GM12878 (cell line): ENCODE results near the gene FBRSL1. TPM values are rescaled to one million over a fixed set of nuclear protein-coding genes. Genes with fewer than 3 reads are reported as not detected.

Experiments
- ATAC-seq: fragments of 200-7000 bp; cut with Tn5 transposase; 3 replicates; pipeline ENCODE4 v1.9.1; 2020; ENCODE audit warnings: mild to moderate bottlenecking, moderate library complexity
- BruUV-seq: library from RNA; stranded (reverse); fragments of 400-500 nt; replicated peaks from 2 replicates; lab custom pipeline; 2021; lab: Mats Ljungman, UMichigan
- CTCF ChIA-PET: fragments of 300-600 bp; sonication (Branson Sonifier 250); formaldehyde crosslinking; extraction: SDS; loops from one replicate; lab custom pipeline; 2021; ENCODE audit warnings: inconsistent platforms; lab: Yijun Ruan, JAX
- POLR2A ChIA-PET: fragments of 350-600 bp; formaldehyde crosslinking; extraction: SDS; loops from one replicate; lab custom pipeline; 2021; ENCODE audit warnings: inconsistent platforms; lab: Charles Lee
- RAD21 ChIA-PET: fragments of 300-600 bp; sonication (Branson Sonifier 250); formaldehyde crosslinking; loops from one replicate; lab custom pipeline; 2023; ENCODE audit warnings: antibody characterized with exemption; ENCODE audit not compliant: unreplicated experiment; lab: Charles Lee
- SMC1A ChIA-PET: fragments of 300-600 bp; sonication (Branson Sonifier 250); formaldehyde crosslinking; loops from one replicate; lab custom pipeline; 2023; ENCODE audit not compliant: unreplicated experiment, uncharacterized antibody; lab: Charles Lee
- DNase-seq: peaks from one replicate; pipeline ENCODE4 v3.0.0-alpha.2; 2011; ENCODE audit warnings: low read depth, low spot score
- FAIRE-seq: peaks from 3 replicates; lab custom pipeline; 2011; peaks lifted over from hg19 to GRCh38; lab: Jason Lieb, UNC
- H2AFZ ChIP-seq: 2 replicates; pipeline ENCODE4 v1.6.0; 2011; ENCODE audit warnings: low read depth, low read length, control low read depth; ENCODE audit not compliant: control insufficient read depth
- H3K27ac ChIP-seq: 2 replicates; pipeline ENCODE4 v1.5.1; 2011; ENCODE audit warnings: control low read depth; ENCODE audit not compliant: control insufficient read depth, insufficient read depth
- H3K27me3 ChIP-seq, 2 experiments: replicated peaks in 1 of 2; 2 replicates each; pipeline versions ENCODE4 v1.6.0 to v1.6.1; 2011; ENCODE audit warnings: low read length in 1 of 2; ENCODE audit not compliant: control insufficient read depth in 2 of 2, insufficient read depth in 2 of 2
- H3K36me3 ChIP-seq, 2 experiments: 2 replicates each; pipeline ENCODE4 v1.5.1; 2011; ENCODE audit warnings: low read length in 1 of 2; ENCODE audit not compliant: control insufficient read depth in 2 of 2, insufficient read depth in 2 of 2
- H3K4me1 ChIP-seq: 2 replicates; pipeline ENCODE4 v1.6.1; 2011; ENCODE audit warnings: mild to moderate bottlenecking, low read length, moderate library complexity, mixed read lengths; ENCODE audit not compliant: control insufficient read depth, insufficient read depth
- H3K4me2 ChIP-seq: 2 replicates; pipeline ENCODE4 v1.6.0; 2011; ENCODE audit warnings: control low read depth; ENCODE audit not compliant: control insufficient read depth, insufficient read depth
- H3K4me3 ChIP-seq: fragments of 200-600 bp; sonication (generic); 2 replicates; pipeline ENCODE4 v1.5.1; 2016
- H3K79me2 ChIP-seq: 2 replicates; pipeline ENCODE4 v1.6.0; 2011; ENCODE audit warnings: low read length; ENCODE audit not compliant: control insufficient read depth, insufficient read depth
- H3K9ac ChIP-seq: 2 replicates; pipeline ENCODE4 v1.8.0; 2011; ENCODE audit warnings: low read length, control low read depth, mixed read lengths; ENCODE audit not compliant: control insufficient read depth, insufficient read depth
- H3K9me3 ChIP-seq: replicated peaks from 3 replicates; pipeline ENCODE4 v1.5.1; 2011; ENCODE audit warnings: mild to moderate bottlenecking, low read length; ENCODE audit not compliant: control insufficient read depth, insufficient read depth
- H4K20me1 ChIP-seq: 2 replicates; pipeline ENCODE4 v1.6.0; 2011; ENCODE audit not compliant: control insufficient read depth, insufficient read depth
- BHLHE40 ChIP-seq, 2 experiments: fragments of 450-650 bp in 1 of 2; IDR thresholded peaks; 2 replicates each; pipeline ENCODE4 v1.6.1; 2011 to 2017; ENCODE audit warnings: low read depth in 2 of 2, borderline replicate concordance in 1 of 2, improper control_type of control experiment in 1 of 2, low read length in 1 of 2, mild to moderate bottlenecking in 1 of 2
- EZH2 ChIP-seq: IDR thresholded peaks from 2 replicates; pipeline ENCODE4 v1.6.1; 2012; ENCODE audit warnings: low read depth, mild to moderate bottlenecking, control low read depth, inconsistent platforms, low read length, borderline replicate concordance; ENCODE audit not compliant: control insufficient read depth
- HDAC6 ChIP-seq: fragments of 200-600 bp; sonication (generic); IDR thresholded peaks from one replicate; pipeline ENCODE4 v1.8.0; 2017; ENCODE audit warnings: antibody characterized with exemption; ENCODE audit not compliant: unreplicated experiment
- POLR2A ChIP-seq: IDR thresholded peaks from 2 replicates; pipeline ENCODE4 v1.6.1; 2011; ENCODE audit warnings: low read depth, mild to moderate bottlenecking, low read length
- WGBS: methylation state at CpG from one replicate; pipeline ENCODE4 v1.1.6; 2016; ENCODE audit warnings: low lambda C conversion rate; ENCODE audit not compliant: insufficient replicate concordance, insufficient coverage; ENCODE audit errors: missing lambda C conversion rate; 5-methylcytosine and 5-hydroxymethylcytosine counted together
- in situ Hi-C: fragments of 300-500 bp; cut with MboI; formaldehyde crosslinking; loops from 9 replicates; pipeline ENCODE4 v1.14.3; 2018; ENCODE audit warnings: mixed read lengths
- intact Hi-C: fragments of 100-400 bp; cut with micrococcal nuclease; formaldehyde crosslinking; loops from one replicate; pipeline ENCODE4 v1.14.2; 2022; ENCODE audit not compliant: unreplicated experiment
- polyA plus RNA-seq, 11 experiments: library from polyadenylated mRNA; depleted of rRNA in 4 of 11; unstranded in 6 of 11; stranded (reverse) in 5 of 11; fragments of >200 nt; fragmentation: Nextera tagmentation in 4 of 11; fragmentation: Illumina TruSeq in 1 of 11; extraction: Ambion mirVana in 4 of 11; extraction: Trizol in 1 of 11; gene quantifications; 1 replicate in 1 of 11; 2 replicates in 10 of 11; pipeline versions ENCODE4 v1.2.1 to v1.2.3, GENCODE V29; 2011 to 2016; ENCODE audit warnings: inconsistent platforms in 2 of 11, missing spikeins in 2 of 11, low read depth in 1 of 11
- total RNA-seq, 4 experiments: library from RNA; depleted of rRNA in 3 of 4; stranded (reverse); fragments of >200 nt in 3 of 4; fragmentation: Illumina TruSeq in 1 of 4; extraction: Trizol in 1 of 4; gene quantifications; 2 replicates each; pipeline versions ENCODE4 v1.2.1 to v1.2.3, GENCODE V29; 2013 to 2021
- TF ChIP-seq, protein P1 (sequence below): fragments of 450-650 bp; formaldehyde crosslinking; IDR thresholded peaks from 2 replicates; pipeline ENCODE4 v1.5.0; 2022; ENCODE audit warnings: mild to moderate bottlenecking, missing genetic modification characterization

Gene FBRSL1
- total and polyA plus RNA-seq, 10 of the 15 experiments (the other 5 are each of a cell fraction or from before 2014, with no cell fraction given): 0.19 to 55.1 (median 4.1) TPM

DNA sequence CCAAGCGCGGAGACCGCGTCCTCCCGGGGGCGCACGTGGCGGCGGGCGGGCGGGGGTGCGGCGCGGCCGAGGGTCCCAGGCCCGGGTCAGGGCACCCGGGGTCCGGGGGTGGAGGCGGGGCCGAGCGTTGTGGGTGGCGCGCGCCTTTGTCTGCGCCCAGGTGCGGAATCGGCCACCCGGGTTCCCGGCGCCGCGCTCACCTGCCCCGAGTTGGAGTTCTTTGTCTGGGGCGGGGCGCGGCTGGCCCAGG is 70.3 kb downstream of the FBRSL1 start:
- intact Hi-C loops: loop anchor here (5.0 kb wide), 1 partner anchor 408 kb away; no protein-coding TSS in a partner anchor

More for the DNA sequence above, 70.3 kb downstream of the FBRSL1 start:
- POLR2A ChIA-PET: interaction anchor here (0.6 kb wide), 2 partner anchors 16 to 351 kb away, joined by 3 to 5 read pairs; no protein-coding TSS in a partner anchor
- Histone ChIP-seq H3K79me2 (no peaks in the 10 kb centered on the region), H3K9ac (peak overlapping the region; percentile 27; the same call in 1 of the 2 replicates), H3K36me3 (no peaks in the 10 kb centered on the region), H3K4me2 (peak overlapping the region; percentile 85), H3K27ac (no peak overlapping the region), H2AFZ (no peak overlapping the region), H3K4me3 (peak overlapping the region; percentile 67), H4K20me1 (no peaks in the 10 kb centered on the region), H3K9me3 (no peaks in the 10 kb centered on the region), H3K4me1 (peaks cover 6% of the 10 kb centered on the region; the same call in 1 of the 2 replicates), H3K27me3 (no peaks in the 10 kb centered on the region; a peak in 1 of 4 replicates)
- SMC1A ChIA-PET: no interaction called here
- CTCF ChIA-PET: interaction anchor here (1.6 to 2.6 kb wide), 2 partner anchors 55 to 145 kb away, joined by 8 to 19 read pairs; no protein-coding TSS in a partner anchor
- WGBS: 0% methylated on average over 15 of the region's 36 CpGs
- no peak for DNase-seq
- in situ Hi-C loops: no loop called here
- ATAC-seq: peak; percentile 59
- FAIRE-seq: no peak
- RAD21 ChIA-PET: interaction anchor here (0.5 to 1.2 kb wide), 2 partner anchors 9 to 98 kb away, joined by 3 read pairs; no protein-coding TSS in a partner anchor
- TF ChIP-seq BHLHE40 (IDR thresholded peaks at IDR 0.05; ENCODE audit: borderline replicate concordance in 1 of 2, low read depth in 2 of 2, low read length in 1 of 2) (peak in 1 of 2 experiments; percentile 21; a peak in 1 of 4 replicates), EZH2 (no peak), HDAC6 (peak; percentile 90), POLR2A (peak; percentile 31; the same call in 1 of the 2 replicates)
- TF ChIP-seq, protein P1, sequence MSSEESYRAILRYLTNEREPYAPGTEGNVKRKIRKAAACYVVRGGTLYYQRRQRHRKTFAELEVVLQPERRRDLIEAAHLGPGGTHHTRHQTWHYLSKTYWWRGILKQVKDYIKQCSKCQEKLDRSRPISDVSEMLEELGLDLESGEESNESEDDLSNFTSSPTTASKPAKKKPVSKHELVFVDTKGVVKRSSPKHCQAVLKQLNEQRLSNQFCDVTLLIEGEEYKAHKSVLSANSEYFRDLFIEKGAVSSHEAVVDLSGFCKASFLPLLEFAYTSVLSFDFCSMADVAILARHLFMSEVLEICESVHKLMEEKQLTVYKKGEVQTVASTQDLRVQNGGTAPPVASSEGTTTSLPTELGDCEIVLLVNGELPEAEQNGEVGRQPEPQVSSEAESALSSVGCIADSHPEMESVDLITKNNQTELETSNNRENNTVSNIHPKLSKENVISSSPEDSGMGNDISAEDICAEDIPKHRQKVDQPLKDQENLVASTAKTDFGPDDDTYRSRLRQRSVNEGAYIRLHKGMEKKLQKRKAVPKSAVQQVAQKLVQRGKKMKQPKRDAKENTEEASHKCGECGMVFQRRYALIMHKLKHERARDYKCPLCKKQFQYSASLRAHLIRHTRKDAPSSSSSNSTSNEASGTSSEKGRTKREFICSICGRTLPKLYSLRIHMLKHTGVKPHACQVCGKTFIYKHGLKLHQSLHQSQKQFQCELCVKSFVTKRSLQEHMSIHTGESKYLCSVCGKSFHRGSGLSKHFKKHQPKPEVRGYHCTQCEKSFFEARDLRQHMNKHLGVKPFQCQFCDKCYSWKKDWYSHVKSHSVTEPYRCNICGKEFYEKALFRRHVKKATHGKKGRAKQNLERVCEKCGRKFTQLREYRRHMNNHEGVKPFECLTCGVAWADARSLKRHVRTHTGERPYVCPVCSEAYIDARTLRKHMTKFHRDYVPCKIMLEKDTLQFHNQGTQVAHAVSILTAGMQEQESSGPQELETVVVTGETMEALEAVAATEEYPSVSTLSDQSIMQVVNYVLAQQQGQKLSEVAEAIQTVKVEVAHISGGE (CRISPR knock-in tag): no peak
- no TSS peak for BruUV-seq
